ENCODE results near the gene INAFM2.

INAFM2 gene

GRCh38 chr15:40306371-40306770, 17.1 kb upstream of the INAFM2 start:
- no peak for DNase-seq (ENCODE audit: low read depth in 3 of 3)

DNA sequence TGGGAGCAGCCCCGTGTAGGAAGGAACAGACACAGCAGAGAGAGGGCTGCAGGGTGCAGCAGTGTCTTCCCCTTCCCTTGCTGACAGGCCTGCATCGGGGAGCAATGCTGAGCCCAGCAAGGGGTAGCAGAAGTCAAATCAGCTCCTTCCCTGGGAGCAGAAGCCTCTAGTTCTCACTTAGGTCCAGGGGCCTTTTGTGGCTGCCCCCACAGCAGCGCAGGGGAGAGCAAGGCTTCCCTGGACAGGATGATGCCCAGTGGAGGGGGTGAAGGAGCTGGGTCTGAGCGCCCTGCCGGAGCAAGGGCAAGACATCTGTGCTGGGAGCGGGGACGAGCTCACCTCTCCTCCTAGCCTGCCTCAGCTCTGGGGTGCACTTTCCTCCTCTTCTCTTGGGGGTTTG, 16.6 kb upstream of the INAFM2 start:
- DNase-seq (ENCODE audit: low read depth in 3 of 3) = no peak

DNA sequence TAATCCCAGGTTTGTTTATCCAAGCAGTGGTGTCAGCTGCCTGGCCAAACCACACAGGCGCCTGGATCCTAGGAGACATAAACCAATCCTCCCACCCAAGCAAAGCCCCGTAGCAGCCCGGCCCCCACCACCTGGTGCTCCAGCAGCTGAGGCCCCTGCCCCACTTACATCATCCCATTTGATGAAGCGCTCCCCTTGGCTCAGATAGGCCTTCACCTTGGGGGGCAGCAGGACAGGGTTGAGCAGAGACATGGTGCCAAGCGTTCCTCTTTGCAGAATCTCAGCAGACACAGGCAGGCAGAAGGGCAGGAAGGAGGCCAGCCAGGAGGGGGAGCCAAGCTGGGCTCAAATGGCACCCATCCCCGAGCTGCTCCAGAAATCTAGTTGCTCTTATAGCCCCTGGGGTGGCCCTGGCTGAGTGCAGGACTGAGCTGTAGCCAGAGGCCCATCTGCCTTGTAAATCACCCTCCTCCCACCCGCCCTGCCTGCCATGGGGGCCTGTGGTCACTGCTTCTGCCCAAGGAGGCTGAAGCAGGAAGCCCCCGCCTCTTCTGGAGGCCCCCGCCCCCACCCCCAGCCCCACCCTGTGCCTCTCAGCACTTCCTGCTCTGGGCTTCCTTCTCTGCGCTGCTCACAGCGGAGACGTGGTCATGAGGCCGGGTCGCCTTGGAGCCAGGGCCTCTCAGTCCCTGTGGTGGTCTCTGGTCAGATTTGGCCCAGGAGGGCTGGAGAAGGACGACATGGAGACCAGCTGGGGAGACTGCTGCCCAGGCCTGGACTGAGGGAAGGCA, 15.9 kb upstream of the INAFM2 start, which contains the start of gene PLCB2:
Gene PLCB2 (minus strand): TSS at position 515 of the 791 bp plus-strand sequence. CDS start 263 bp downstream, at position 252.
- peak in 2 of 3 donors; percentile 37 to 62 for DNase-seq (ENCODE audit: low read depth in 3 of 3)

DNA sequence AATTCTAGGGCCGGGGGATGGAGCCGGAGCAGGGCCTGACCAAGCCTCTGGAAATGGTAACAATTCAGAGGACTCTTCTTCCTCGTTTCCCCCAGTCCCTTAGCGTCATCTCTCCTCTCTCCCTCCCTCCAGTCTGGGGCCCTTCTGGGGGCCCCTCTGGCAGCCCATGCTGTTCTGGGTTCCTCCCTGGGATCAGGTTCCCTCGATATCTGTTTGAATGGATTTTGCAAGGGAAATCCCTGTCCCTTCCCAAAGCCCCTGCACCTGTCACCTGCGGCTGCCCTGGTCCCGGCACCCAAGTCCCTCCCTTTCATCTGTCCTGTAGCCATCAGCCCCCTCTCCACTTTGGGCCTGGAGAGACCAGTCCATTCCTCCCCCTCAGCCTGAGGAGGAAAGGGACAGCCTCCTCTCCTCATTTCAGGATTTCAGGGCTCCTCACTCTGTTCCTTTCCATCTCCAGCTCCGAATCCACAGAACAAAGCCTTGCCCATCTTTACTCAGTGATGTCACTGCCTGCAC, 14.1 kb upstream of the INAFM2 start:
- no peak for DNase-seq (ENCODE audit: low read depth in 3 of 3)

DNA sequence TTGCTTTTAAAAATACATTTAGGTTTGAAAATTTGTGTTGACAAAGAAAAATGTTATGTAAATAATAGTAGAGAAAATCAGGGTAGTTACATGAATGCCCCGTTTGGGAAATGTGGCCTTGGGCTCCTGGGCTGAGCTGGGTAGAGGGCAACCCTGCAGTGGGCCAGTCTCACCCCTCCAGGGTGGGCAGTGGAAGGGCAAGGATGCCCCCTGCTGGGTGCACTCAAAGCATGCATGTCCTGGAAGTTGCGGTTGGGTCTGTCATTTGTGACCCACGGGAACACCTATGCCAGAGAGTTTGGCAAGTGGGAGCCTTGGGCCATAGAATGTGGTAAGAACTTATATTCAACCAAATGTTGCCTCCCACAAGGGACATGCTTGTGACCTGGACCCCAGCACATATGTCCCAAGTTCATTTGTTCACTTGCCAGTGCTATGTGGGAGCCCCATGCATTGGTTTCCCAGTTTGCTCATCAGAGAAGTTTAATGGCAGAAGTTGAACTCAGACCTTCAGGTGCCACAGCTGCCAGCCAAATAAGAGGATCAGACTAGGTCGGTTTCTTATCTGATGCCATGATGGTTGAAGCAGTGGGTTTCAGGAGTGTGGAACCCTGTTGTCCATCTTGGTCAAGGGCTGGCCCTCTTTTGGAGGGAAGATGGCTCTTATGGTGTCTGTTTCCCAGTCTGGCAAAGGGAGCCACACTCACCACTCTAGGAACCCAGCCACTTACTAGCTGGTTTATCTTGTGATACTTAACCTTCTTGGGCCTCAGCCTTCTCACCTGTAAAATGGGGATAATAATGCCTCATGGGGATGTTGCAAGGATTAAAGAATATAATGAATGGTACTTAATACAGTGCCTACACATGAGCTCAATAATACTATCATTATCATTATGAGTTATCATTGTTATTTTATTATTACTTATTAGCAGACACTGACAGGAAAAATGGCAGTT, 13.2 kb upstream of the INAFM2 start:
- DNase-seq (ENCODE audit: low read depth in 3 of 3) = peak in 2 of 3 donors; percentile 46 to 53

DNA sequence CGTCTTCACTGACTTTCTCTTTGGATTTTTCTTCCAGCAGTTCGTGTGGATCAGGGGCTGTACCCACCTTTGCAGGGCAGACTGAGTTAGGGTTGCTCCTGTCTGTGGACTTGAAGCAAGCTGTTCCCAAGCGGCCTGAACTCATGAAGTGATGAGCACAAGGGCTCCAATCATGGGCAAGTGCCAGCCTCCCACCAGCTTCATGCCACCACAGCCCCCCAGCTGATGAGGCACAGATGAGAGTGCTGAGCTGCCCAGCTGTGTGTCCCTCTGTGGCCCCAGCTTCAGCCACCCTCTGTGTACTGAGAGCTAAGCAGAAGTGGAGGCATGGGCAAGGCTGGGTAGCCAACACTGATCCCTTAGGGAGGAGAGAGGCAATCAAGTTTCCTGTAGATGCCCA, 12.5 kb upstream of the INAFM2 start:
- no peak for DNase-seq (ENCODE audit: low read depth in 3 of 3)

GRCh38 chr15:40312370-40313158, 10.9 kb upstream of the INAFM2 start:
- no peak for DNase-seq (ENCODE audit: low read depth in 3 of 3)

DNA sequence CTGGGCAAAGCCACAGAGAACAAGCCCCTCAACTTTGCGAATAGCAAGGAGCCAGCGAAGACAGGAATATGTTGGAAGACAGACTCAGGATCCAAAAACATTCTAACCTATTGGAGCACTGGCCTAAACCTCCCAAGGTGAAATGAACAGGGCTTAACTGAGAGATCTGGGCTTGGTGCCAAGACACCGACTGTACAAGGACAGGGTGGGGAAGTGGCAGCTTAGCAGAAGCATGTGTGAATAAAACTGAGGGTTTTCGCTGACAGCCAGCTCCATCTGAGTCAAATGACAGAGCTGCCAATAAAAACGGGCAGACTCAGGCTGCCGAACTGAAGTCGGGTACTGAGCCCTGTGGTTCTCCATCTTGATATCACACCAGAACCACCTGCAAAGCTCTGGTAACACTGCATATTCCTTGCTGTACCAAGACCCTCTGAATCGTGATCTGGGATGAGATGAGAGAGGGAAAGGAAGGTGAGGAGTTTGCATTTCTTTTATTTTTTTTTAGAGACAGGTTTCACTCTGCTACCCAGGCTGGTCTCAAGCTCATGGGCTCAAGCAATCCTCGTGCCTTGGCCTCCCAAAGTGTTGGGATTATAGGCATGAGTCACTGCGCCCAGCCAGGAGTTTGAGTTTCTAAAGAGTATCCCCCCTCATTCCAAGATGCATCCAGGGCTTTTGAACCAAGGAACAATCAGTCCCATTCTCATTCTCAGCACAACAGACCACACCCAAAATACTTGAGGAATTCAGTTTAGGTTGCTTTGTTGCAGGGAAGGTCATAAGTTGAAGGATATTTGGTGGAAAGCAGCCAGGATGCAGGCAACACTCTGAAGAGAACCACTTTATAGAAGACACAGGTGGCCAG, 9.7 kb upstream of the INAFM2 start:
- DNase-seq (ENCODE audit: low read depth in 3 of 3) = no peak

GRCh38 chr15:40314723-40315276, 8.7 kb upstream of the INAFM2 start:
- no peak for DNase-seq (ENCODE audit: low read depth in 3 of 3)

- no peak for DNase-seq (ENCODE audit: low read depth in 3 of 3)
These were observed 6.6 kb upstream of the INAFM2 start for GRCh38 chr15:40316931-40317330.

GRCh38 chr15:40317580-40317979, 5.9 kb upstream of the INAFM2 start:
- no peak for DNase-seq (ENCODE audit: low read depth in 3 of 3)

DNA sequence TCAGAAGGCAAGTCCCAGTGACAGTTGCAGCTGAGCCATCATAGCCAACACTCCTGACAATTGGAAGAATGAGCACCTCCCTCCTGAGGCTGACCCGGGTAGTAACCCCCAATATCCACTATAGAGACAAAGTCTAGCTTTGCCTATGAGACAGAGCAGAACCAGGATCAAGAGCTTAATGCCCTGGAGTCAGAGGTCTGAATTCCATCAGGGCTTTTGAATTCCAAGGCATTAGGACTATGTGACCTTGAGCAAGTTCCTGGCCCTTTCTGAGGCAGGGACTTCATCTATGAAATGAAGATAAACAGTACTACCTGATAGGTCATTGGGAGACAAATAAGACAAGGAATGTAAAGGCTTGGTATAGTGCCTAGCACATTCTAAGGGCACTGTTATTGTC, 3.1 kb upstream of the INAFM2 start:
- no peak for DNase-seq (ENCODE audit: low read depth in 3 of 3)

GRCh38 chr15:40320931-40321371, 2.5 kb upstream of the INAFM2 start:
- DNase-seq (ENCODE audit: low read depth in 3 of 3) = no peak

DNA sequence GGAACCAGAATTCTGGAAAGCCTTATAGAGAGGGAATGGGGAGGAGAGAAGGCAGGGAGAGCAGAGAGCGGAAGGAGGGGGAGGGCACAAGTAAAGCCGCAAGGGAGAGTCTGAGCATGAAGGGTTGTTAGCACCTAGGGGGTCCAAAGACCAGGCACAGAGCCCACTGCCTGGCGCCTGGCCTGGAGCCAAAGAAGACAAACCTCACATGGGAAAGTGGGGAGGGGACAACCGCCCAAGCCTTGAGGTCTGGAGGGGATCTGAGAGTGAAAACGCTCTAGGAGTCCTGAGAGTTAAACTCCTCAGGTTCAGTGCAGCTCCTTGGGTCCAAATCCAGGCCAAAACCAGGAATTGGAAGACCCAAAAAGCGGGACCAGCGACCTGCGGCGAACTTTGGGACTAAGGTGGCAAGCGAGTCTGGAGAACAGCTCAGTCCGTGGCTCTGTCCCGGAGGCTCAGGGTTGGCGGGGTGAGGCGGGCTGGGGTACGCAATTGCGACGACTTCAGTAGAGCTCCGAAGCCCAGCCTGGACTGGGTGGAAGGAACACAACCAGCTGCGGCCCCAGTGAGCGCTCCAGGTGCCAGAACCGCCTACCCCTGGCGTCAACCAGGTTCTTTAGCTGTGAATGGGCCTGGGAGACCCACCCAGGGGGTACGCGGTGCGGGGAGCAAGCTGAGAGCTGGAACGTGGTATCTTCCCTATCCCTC, 807 bp upstream of the INAFM2 start:
- DNase-seq (ENCODE audit: low read depth in 3 of 3) = no peak

- no peak for DNase-seq (ENCODE audit: low read depth in 3 of 3)
These were observed 753 bp downstream of the INAFM2 start for GRCh38 chr15:40323953-40324937.

DNA sequence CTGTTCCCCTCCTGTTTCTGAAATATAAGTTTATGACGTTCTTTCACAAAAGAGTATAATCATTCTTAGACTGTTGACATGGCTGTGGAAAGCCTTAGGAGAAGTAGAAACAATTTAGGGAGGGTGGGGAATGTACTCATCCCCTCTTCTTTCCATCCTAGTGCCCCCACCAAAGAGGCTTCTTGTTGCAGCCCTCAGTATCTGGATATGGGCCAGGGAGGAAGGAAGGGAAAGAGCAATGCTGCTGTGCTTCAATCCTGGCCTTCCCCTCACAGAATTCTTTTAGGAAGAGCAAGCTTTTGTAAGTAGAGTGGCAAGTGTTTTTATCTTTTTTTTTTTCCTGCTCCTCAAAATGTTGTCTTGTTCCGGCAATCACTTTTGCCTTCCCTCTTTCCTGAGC, 1.7 kb downstream of the INAFM2 start:
- DNase-seq (ENCODE audit: low read depth in 3 of 3) = no peak

GRCh38 chr15:40325700-40326099, 2.2 kb downstream of the INAFM2 start:
- DNase-seq (ENCODE audit: low read depth in 3 of 3) = no peak

GRCh38 chr15:40327457-40327856, 4.0 kb downstream of the INAFM2 start:
- DNase-seq (ENCODE audit: low read depth in 3 of 3) = no peak

Measured in stimulated activated CD4-positive, alpha-beta T cell treated with anti-CD3 and anti-CD28 coated beads, TNF-alpha, amount 100 ng/mL, for 48 hours (primary cell).